ENCODE measurements around the gene RASAL1.

Gene RASAL1

DNA sequence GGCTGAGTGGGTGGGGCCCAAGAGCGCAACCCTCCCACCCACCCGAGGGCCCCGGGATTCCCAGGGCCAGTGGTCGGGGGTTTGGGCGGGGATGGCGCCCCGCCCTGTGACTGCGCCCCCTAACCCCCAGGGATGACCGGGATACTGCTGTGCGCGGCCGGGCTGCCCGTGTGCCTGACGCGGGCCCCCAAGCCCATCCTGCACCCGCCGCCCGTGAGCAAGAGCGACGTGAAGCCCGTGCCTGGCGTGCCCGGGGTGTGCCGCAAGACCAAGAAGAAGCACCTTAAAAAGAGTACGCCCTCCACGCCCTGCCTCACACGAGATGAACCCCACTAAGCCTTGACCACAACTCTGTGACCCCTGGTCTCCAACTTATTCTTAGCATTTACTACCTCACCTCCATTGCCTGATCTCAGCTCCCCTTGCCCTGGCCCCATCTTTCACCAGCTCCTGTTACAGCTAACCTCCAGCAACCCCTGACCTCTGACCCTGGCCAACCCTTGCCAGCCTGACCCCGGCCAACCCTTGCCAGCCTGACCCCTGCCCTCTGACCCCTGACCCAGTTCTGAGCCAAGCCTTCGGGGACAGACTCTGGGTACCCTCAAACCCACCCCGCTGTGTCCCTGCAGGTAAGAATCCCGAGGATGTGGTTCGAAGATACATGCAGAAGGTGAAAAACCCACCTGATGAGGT lies 42.0 kb downstream of the RASAL1 start:
- Histone ChIP-seq H3K36me3 (replicated peaks) (no peaks in the 10 kb centered on the region), H3K27ac (no peak overlapping the region), H3K4me3 (ENCODE audit: low read depth, low read length) (no peak overlapping the region), H3K27me3 (replicated peaks) (peaks cover 3% of the 10 kb centered on the region)
- TF ChIP-seq CTCF (IDR thresholded peaks at IDR 0.05; ENCODE audit: low read depth, low read length, missing control alignments) = no peak
- in situ Hi-C loops (cut with HindIII; ENCODE audit: low pct_ligation_motif_present, low sequenced_read_pairs) = no loop called here
- DNase-seq = no peak

GRCh38 chr12:113092607-113093408 lies 42.8 kb downstream of the RASAL1 start:
- Histone ChIP-seq H3K27me3 (replicated peaks) (peaks cover 3% of the 10 kb centered on the region), H3K4me3 (ENCODE audit: low read depth, low read length) (no peak overlapping the region), H3K27ac (no peak overlapping the region), H3K36me3 (replicated peaks) (no peaks in the 10 kb centered on the region)
- DNase-seq = no peak
- in situ Hi-C loops (cut with HindIII; ENCODE audit: low pct_ligation_motif_present, low sequenced_read_pairs) = no loop called here
- peak; percentile 37 for TF ChIP-seq CTCF (IDR thresholded peaks at IDR 0.05; ENCODE audit: low read depth, low read length, missing control alignments)

- no peak for DNase-seq
- in situ Hi-C loops (cut with HindIII; ENCODE audit: low pct_ligation_motif_present, low sequenced_read_pairs) = no loop called here
- H3K27me3 ChIP-seq (replicated peaks) = peaks cover 3% of the 10 kb centered on the region
Measured at GRCh38 chr12:113091506-113091905, 44.1 kb downstream of the RASAL1 start.

GRCh38 chr12:113090740-113091139 lies 44.8 kb downstream of the RASAL1 start:
- in situ Hi-C loops (cut with HindIII; ENCODE audit: low pct_ligation_motif_present, low sequenced_read_pairs) = no loop called here

More at GRCh38 chr12:113091506-113091905, 44.1 kb downstream of the RASAL1 start:
- Histone ChIP-seq H3K36me3 (replicated peaks) (no peaks in the 10 kb centered on the region), H3K27ac (no peak overlapping the region), H3K4me3 (ENCODE audit: low read depth, low read length) (no peak overlapping the region)
- no peak for TF ChIP-seq CTCF (IDR thresholded peaks at IDR 0.05; ENCODE audit: low read depth, low read length, missing control alignments)

GRCh38 chr12:113089839-113090238 lies 45.7 kb downstream of the RASAL1 start:
- Histone ChIP-seq H3K27me3 (replicated peaks) (peaks cover 3% of the 10 kb centered on the region), H3K36me3 (replicated peaks) (no peaks in the 10 kb centered on the region), H3K4me3 (ENCODE audit: low read depth, low read length) (no peak overlapping the region), H3K27ac (no peak overlapping the region)
- in situ Hi-C loops (cut with HindIII; ENCODE audit: low pct_ligation_motif_present, low sequenced_read_pairs) = no loop called here
- no peak for DNase-seq
- TF ChIP-seq CTCF (IDR thresholded peaks at IDR 0.05; ENCODE audit: low read depth, low read length, missing control alignments) = no peak

More at GRCh38 chr12:113090740-113091139, 44.8 kb downstream of the RASAL1 start:
- no peak for TF ChIP-seq CTCF (IDR thresholded peaks at IDR 0.05; ENCODE audit: low read depth, low read length, missing control alignments)
- no peak for DNase-seq
- Histone ChIP-seq H3K36me3 (replicated peaks) (no peaks in the 10 kb centered on the region), H3K27ac (no peak overlapping the region), H3K27me3 (replicated peaks) (peaks cover 3% of the 10 kb centered on the region), H3K4me3 (ENCODE audit: low read depth, low read length) (no peak overlapping the region)
